Ascending aorta (tissue), 2 donors: Measurements from ENCODE around the gene ARHGAP26. TPM values are rescaled to one million over a fixed set of nuclear protein-coding genes. Genes with fewer than 3 reads are reported as not detected.

Experiments
- DNase-seq, 2 donors: peaks; one replicate each; pipeline ENCODE4 v3.0.0-alpha.2; 2019; ENCODE audit warnings: low spot score in 2 of 2
- H3K27ac ChIP-seq, 2 donors: fragments of 200-600 bp; sonication (generic); one replicate each; pipeline ENCODE4 v1.5.1; 2016 to 2017; ENCODE audit warnings: mild to moderate bottlenecking in 1 of 2
- H3K27me3 ChIP-seq: fragments of 200-600 bp; sonication (generic); one replicate; pipeline ENCODE4 v1.5.1; 2017
- H3K36me3 ChIP-seq, 2 donors: fragments of 200-600 bp; sonication (generic); one replicate each; pipeline ENCODE4 v1.5.1; 2016
- H3K4me1 ChIP-seq, 2 donors: fragments of 200-600 bp; sonication (generic); one replicate each; pipeline ENCODE4 v1.5.1; 2016 to 2017; ENCODE audit warnings: mild to moderate bottlenecking in 1 of 2
- H3K4me3 ChIP-seq, 2 donors: fragments of 200-600 bp; sonication (generic); one replicate each; pipeline ENCODE4 v1.5.1; 2016 to 2017; ENCODE audit warnings: mild to moderate bottlenecking in 1 of 2
- H3K9me3 ChIP-seq, 2 donors: fragments of 200-600 bp; sonication (generic); one replicate each; pipeline ENCODE4 v1.5.1; 2016
- CTCF ChIP-seq, 3 experiments: fragments of 200-600 bp in 2 of 3; fragments of 450-650 bp in 1 of 3; sonication (generic) in 2 of 3; IDR thresholded peaks; one replicate each; pipeline ENCODE4 v1.5.1; 2016 to 2019; ENCODE audit warnings: antibody characterized with exemption in 3 of 3, mild to moderate bottlenecking in 1 of 3, moderate library complexity in 1 of 3
- intact Hi-C: fragments of 100-400 bp; cut with DNase I; formaldehyde crosslinking; loops from one replicate; pipeline ENCODE4 v1.15.1; 2023
- total RNA-seq: library from RNA; depleted of rRNA; stranded (reverse); fragments of >200 nt; gene quantifications from one replicate; pipeline ENCODE4 v1.1.0, GENCODE V29; 2016

The ARHGAP26 gene
- total RNA-seq, 1 donor from 2014 or later, result 34.9 TPM

- no peaks in the 10 kb centered on the region for H3K9me3 ChIP-seq
- no peak for TF ChIP-seq CTCF (IDR thresholded peaks at IDR 0.05)
- H3K27ac ChIP-seq, result no peak overlapping the region
- no peaks in the 10 kb centered on the region for H3K36me3 ChIP-seq
- no peak for DNase-seq
- intact Hi-C loops, result loop anchor here (10.0 kb wide), 1 partner anchor 719 kb away; no protein-coding TSS in a partner anchor
- no peak overlapping the region for H3K4me3 ChIP-seq
- H3K27me3 ChIP-seq, result no peaks in the 10 kb centered on the region
- H3K4me1 ChIP-seq, result peaks cover 0 to 8% of the 10 kb centered on the region in 2 donors
These were observed 335.2 kb downstream of the ARHGAP26 start for GRCh38 chr5:143105216-143105905.

- no peaks in the 10 kb centered on the region for H3K27me3 ChIP-seq
- no peak overlapping the region for H3K4me3 ChIP-seq
- peaks cover 0 to 13% of the 10 kb centered on the region in 2 donors for H3K4me1 ChIP-seq
- no peaks in the 10 kb centered on the region for H3K9me3 ChIP-seq
- intact Hi-C loops, result loop anchor here (1.0 to 10.0 kb wide), 2 partner anchors 297 to 719 kb away; partner anchors contain the start of gene NR3C1
- H3K36me3 ChIP-seq, result no peaks in the 10 kb centered on the region
- H3K27ac ChIP-seq, result no peak overlapping the region
- peak in 1 of 3 experiments; percentile 18 for TF ChIP-seq CTCF (IDR thresholded peaks at IDR 0.05)
- DNase-seq, result no peak
These were observed 336.0 kb downstream of the ARHGAP26 start for GRCh38 chr5:143106174-143106573.

- H3K27me3 ChIP-seq, result no peaks in the 10 kb centered on the region
- H3K9me3 ChIP-seq, result no peaks in the 10 kb centered on the region
- no peaks in the 10 kb centered on the region for H3K36me3 ChIP-seq
- H3K4me3 ChIP-seq, result no peak overlapping the region
- peaks cover 0 to 16% of the 10 kb centered on the region in 2 donors for H3K4me1 ChIP-seq
- no peak for TF ChIP-seq CTCF (IDR thresholded peaks at IDR 0.05)
- H3K27ac ChIP-seq, result no peak overlapping the region
- no peak for DNase-seq
- intact Hi-C loops, result loop anchor here (10.0 kb wide), 1 partner anchor 716 kb away; no protein-coding TSS in a partner anchor
These were observed 338.4 kb downstream of the ARHGAP26 start for GRCh38 chr5:143108498-143109128.

DNA sequence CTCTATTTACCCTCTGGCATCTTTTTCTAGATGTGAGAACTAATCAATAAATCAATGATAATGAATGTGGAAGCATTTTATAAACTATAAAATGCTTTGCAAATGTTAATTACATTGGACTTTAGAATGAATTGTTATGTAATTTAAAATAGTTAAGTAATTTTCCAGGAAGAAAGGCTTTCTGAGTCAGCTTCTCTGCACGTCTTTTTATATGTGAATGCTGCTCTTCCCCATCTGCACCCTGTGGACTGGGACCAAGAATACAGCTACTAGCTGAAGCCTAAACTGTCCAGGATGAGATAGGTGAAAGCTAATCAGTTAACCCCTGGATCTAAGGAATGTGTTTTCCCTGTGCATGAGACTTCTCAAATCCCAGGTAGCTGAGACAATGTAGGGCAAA is 340.4 kb downstream of the ARHGAP26 start:
- intact Hi-C loops, result no loop called here

GRCh38 chr5:143111799-143112198 is 341.6 kb downstream of the ARHGAP26 start:
- Histone ChIP-seq H3K4me3 (no peak overlapping the region), H3K27me3 (no peaks in the 10 kb centered on the region), H3K36me3 (no peaks in the 10 kb centered on the region), H3K27ac (no peak overlapping the region), H3K4me1 (peaks cover 0 to 16% of the 10 kb centered on the region in 2 donors), H3K9me3 (no peaks in the 10 kb centered on the region)
- no peak for DNase-seq
- intact Hi-C loops, result no loop called here
- no peak for TF ChIP-seq CTCF (IDR thresholded peaks at IDR 0.05)

More for the DNA sequence above, 340.4 kb downstream of the ARHGAP26 start:
- DNase-seq, result no peak
- Histone ChIP-seq H3K9me3 (no peaks in the 10 kb centered on the region), H3K27ac (no peak overlapping the region), H3K36me3 (no peaks in the 10 kb centered on the region), H3K27me3 (no peaks in the 10 kb centered on the region), H3K4me1 (peaks cover 0 to 16% of the 10 kb centered on the region in 2 donors), H3K4me3 (no peak overlapping the region)
- TF ChIP-seq CTCF (IDR thresholded peaks at IDR 0.05), result no peak
